Daoy (cell line): ENCODE measurements around the gene SHB. TPM values are rescaled to one million over a fixed set of nuclear protein-coding genes. Genes with fewer than 3 reads are reported as not detected.

Experiments used
- DNase-seq: peaks from one replicate; pipeline ENCODE4 v3.0.0-alpha.2; 2015; ENCODE audit warnings: low read depth
- total RNA-seq: library from RNA; depleted of rRNA; stranded (reverse); fragments of >200 nt; shearing (Covaris generic); gene quantifications from 2 replicates; pipeline ENCODE4 v1.2.3, GENCODE V29; 2014; rRNA removed

SHB gene, protein sequence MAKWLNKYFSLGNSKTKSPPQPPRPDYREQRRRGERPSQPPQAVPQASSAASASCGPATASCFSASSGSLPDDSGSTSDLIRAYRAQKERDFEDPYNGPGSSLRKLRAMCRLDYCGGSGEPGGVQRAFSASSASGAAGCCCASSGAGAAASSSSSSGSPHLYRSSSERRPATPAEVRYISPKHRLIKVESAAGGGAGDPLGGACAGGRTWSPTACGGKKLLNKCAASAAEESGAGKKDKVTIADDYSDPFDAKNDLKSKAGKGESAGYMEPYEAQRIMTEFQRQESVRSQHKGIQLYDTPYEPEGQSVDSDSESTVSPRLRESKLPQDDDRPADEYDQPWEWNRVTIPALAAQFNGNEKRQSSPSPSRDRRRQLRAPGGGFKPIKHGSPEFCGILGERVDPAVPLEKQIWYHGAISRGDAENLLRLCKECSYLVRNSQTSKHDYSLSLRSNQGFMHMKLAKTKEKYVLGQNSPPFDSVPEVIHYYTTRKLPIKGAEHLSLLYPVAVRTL
- 27.0 and 27.4 TPM in 2 replicates for total RNA-seq

DNA sequence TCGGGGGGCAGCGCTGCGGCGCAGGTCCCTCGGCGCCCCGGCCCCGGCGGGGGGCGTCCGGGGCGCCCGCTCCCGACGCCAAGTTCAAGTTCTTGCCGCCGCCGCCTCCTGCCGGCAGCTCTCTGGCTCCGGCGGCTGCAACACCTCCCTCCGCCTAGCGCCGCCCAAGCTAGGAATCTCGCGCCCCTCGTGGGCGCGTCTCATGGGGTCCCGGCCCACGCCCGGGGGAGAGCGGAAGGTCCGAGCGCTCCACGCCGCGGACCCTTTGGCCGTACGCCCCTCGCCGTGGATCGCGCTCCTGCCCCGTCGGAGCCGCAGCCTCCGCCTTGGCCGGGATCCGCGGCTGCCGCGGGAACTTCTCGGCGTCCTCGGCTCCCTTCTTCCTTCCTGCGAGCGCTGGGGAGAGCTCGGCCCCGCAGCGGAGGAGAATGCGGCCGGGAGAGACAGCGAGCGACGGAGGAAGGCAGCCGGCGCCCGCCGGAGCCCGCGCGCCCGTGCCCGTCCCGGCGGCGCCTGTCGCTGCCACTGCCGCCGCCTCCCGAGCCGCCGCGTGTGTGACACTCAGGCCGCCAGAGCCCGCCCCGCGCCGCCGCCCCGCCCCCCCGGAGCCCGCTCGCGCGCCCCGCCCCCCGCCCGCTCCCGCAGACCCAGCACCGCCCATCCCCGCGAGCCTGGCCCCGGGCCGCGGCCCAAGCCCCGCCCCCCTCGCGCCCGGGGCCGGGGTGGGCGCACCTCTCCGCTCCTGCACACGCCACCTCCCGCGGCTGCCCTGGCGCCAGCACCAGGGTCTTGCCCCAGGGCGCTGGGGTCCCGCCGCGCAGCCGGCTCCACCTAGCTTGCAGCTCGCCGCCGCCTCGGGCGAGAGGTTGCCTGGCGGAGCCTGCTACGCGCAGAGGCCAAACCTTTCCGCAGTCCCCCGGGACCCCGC lies at the start of gene SHB:
Gene SHB, minus strand, starts transcription at position 527 of the 928 bp plus-strand sequence. CDS start 582 bp downstream, outside the sequence.
- peak; percentile 90 for DNase-seq

GRCh38 chr9:38117651-38118050 lies 48.6 kb upstream of the SHB start:
- DNase-seq, result no peak

GRCh38 chr9:38114905-38115304 lies 45.9 kb upstream of the SHB start:
- DNase-seq, result no peak

DNA sequence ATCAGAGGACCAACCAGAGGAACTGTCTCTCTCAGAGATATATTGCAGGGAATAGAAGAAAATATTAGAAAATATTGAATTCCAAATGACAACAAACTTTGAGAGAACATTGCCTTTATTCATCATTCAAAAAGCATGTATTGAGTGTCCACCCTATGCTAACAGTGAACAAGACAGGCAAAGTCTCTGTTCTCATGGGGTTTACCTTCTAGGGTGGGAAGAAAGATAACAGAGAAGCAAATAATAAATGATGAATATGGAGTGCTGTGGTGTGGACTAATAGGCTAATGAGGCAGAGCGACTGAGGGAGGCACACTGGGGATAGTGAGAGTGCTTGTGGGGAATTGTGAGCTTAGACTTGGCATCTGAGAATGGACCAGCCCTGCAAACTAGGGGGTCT lies 43.4 kb upstream of the SHB start:
- DNase-seq, result no peak

GRCh38 chr9:38112049-38112448 lies 43.0 kb upstream of the SHB start:
- DNase-seq, result peak; percentile 77

- no peak for DNase-seq
These were observed 41.4 kb upstream of the SHB start for GRCh38 chr9:38110476-38110875.

GRCh38 chr9:38109601-38110000 lies 40.6 kb upstream of the SHB start:
- no peak for DNase-seq

- no peak for DNase-seq
These were observed 39.3 kb upstream of the SHB start for GRCh38 chr9:38108326-38108725.

DNA sequence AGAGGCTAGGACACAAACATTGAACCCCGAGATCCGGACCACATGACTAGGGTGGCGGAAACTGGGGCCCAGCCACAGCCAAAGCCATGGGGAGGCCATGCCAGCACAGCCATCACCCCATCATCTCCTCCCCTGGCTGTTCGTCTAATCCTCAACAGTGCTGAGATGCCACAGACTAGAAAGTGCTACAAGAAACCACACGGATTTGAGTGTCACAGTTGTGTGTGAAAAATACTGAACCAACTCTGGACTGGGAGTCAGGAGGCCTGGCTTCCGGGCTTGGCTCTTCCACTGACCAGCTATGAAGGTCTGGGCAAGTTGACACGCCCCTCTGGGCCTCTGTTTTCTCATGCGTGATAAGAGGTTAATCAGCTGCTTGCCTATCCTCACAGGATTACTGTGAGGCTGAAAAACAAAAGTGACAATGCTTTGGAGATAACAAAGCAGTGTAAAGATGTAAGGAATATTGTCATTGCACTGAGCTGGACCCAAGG lies 38.8 kb upstream of the SHB start:
- DNase-seq, result no peak

- no peak for DNase-seq
These were observed 38.4 kb upstream of the SHB start for GRCh38 chr9:38107405-38107804.

- no peak for DNase-seq
These were observed 37.5 kb upstream of the SHB start for GRCh38 chr9:38106488-38106887.

DNA sequence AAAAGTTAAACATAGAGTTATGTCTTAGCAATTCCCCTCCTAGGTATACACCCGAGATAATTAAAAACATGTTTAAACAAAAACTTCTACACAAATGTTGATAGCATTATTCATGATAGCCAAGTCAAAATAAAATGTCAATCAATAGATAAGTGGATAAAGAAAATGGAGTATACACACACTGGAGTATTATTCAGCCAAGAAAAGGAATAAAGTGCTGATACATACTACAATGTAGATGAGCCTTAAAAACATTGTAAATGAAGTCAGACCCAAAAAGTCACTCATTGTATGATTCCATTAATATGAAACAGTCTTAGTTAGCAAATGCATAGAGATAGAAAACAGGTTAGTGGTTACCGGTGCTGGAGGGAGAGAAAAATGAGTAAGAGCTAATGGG lies 34.3 kb upstream of the SHB start:
- DNase-seq, result no peak

DNA sequence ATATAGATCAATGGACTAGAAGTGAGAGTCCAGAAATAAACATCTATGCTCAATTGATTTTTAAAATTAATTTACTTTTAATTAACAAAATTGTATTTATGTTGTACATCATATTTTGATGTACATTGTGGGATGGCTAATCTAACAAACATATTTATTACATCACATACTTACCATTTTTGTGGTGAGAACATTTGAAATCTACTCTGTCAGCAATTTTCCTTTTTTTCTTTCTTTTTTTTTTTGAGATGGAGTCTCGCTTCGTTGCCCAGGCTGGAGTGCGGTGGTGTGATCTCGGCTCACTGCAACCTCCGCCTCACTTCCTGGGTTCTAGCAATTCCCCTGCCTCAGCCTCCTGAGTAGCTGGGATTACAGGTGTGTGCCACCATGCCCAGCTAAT lies 32.4 kb upstream of the SHB start:
- DNase-seq, result no peak

DNA sequence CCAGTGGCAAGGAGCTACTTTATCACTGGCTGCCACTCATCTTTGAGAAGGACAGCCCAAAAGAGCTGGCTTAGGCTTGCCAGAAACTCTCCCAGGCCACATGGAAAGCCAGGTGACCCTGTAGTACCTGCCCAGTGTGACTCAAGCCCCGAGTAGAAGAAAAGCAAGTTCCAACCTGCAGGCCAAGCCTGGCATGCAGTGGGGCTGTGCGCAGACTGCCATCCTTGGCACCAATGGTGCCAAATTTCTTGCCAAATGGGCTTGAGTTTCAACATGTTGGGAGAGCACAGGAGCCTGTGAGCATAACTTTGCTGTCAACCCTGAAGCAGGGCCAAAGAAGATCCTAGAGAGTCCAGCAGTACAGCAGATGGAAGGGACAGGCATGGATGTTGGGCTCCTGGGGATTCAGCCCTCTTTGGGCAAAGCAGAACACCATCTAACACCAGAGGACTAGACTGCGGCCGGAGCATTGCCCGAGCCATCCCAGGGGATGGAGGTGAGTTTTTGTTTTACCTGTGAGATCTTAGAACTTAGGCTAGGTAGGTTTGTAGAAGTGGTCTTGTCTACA lies 27.3 kb upstream of the SHB start:
- DNase-seq, result no peak

GRCh38 chr9:38094165-38094564 lies 25.1 kb upstream of the SHB start:
- DNase-seq, result no peak

- no peak for DNase-seq
These were observed 23.6 kb upstream of the SHB start for GRCh38 chr9:38092656-38093055.

DNA sequence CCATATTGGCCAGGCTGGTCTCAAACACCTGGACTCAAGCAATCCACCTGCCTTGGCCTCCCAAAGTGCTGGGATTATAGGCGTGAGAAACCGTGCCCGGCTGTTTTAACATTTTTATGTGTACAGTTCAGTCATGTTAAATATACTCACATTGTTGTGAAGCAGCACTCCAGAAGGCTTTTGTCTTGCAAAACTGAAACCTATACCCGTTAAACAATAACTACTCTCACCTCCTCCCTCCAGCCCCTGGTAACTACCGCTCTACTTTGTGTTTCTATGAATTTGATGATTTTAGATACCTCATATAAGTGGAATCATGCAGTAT lies 23.1 kb upstream of the SHB start:
- DNase-seq, result no peak

DNA sequence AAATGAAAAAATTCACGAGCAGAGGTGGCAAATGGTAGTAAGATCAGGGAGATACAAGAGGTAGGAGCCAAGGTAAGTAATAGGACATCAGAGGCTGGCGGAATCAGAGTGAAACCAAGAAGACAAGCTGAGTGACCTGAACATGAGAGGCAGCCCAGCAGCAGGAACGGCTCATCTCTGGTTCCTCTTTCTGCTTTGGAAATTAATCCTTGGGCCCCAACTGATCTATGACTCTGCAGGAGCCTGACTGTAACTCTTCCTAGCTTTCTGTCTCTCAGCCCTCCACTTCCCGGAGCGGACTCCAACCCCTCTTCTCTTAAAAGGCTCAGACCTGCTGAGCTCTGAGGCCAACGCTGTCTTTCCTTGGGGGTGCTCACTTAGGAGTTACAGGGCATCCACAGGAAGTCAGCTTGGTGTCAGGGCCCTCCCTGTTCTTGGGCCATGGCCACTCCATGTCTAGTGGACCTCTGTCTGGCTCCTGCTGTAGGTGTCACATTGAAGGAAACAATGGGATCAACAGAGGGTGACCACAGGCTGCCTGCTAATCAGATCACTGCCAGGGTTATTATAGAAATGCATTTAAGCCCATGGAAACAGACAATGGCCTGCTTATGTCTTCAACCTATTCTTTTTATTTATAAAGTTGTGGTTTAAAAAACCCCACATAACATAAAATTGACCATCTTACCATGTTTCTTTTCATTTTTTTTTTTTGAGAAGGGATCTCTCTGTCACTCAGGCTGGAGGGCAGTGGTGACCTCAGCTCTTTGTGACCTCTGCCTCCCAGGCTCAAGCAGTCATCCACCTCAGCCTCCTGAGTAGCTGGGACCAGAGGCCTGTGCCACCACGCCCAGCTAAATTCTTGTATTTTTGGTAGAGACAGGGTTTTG lies 22.5 kb upstream of the SHB start:
- no peak for DNase-seq

DNA sequence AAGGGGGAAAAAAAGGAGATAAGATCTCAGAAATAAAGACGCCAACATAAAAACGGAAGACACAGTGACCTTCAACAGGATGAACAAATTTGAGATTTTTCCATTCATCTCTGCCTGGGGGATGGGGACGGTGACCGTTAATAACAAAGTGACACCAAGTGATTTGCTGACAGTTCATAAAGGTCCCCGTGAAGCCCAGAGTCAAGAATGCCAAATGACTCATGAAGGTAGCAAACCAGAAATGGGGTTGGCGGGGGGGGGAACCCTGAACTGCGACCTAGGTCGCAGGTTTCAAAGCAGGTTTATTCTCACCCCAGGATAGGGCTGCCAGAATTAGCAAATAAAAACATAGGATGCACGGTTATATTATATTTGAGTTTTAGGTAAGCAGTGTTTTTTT lies 21.1 kb upstream of the SHB start:
- no peak for DNase-seq

DNA sequence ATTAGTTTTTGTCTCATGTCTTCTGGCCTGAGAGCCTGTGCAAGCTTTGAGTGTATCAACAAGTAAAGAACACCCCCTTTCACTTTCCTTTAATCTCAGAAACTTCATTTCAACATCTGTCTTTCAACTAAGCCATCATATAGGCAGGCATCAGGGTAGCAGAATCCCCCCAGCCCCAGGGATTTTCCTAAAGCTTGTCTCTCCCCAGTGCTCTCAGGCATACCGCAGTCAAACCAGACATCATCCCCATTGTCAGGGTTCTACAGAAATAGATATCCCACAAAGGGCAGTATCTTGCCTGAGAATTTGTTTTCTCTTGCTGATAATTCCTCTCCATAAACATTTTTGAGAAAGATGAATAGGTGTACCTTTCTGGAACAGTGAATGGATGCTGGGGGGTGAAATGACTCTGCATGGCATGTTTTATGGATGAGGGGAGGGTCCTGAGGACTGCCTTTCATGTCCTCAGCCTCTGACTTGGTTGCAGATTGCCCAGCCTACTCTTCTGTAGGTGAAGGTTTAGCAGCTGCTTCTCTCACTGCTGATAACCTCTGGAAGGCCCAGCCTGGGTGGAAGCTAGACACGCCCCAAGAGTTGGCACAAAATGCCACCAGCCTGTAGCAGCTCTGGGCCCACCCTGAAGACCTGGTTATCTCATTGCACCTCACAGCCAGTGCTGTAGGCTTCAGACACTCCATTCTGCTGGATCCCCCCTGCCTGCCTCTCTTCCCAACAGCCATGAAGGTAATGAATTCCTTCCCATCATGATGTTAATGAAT lies 20.5 kb upstream of the SHB start:
- no peak for DNase-seq
